DMS53 treated with DMSO at 0.1 percent for 48 hours (cell line): ENCODE measurements around the gene PRG2.

Experiments
- DNase-seq: peaks from one replicate; lab custom pipeline; 2025; ENCODE audit not compliant: unreplicated experiment; lab: John Stamatoyannopoulos, UW

PRG2 gene

DNA sequence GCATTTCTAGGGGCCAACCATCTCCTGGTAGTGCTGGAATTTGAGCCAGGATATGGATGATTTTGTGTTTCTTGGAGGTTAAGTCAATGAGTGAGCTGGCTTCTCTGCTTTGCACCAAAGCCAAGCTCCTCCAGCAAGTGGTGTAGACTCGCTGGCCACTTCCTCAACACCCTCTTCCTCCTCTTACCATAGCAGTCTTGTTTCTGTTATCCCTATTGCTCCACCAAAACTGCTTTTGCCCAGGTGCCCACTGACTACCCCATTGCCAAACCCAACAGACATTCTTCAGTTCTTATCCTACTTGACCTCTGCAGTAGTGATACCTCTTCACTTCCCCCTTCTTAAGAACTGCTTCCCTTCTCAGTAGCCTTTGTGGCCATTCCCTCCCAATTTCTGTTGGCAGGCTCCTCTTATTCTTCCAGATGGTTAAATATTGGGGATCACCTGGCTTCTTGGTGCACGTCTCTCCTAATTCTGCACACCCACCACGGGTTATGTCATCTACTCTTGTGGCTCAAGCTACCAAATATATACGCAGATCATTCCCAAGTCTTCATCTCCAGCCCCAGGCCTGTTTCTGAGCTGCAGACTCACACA, 7.0 kb upstream of the PRG2 start:
- DNase-seq: no peak

- no peak for DNase-seq
These were observed 6.3 kb upstream of the PRG2 start for GRCh38 chr11:57396744-57397143.

DNA sequence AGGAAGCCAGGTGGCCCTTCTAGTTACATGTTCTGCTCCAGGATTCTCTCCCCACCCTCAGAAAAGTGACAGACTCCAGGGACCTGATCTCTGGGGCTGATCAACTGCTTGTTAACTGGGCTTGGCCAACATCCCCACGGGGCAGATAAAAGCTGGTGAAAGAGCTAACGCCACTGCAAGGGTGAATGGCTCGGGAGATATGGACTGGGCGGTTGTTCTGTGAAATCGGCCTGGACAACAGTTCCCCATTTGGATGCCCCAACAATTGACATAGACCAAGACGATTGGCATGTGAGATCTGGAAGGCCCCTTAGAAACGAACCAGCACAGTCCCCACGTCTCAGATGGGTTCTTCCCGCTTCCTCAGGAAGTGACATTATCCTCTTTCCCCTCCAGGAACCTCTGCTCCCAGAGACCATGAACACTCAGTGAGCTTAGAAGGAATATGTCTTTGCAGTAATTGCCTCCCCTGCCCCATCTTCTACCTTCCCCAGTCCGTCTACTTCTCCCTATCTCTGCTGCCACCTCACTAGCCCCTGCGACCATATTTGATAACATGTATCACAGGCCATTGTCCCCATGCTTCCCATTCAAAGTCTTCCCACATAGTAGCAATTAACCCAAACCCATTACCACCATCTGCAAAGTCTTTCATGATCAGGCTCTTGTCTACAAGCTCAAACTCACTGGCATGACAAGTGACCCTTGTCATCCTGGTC, 5.6 kb upstream of the PRG2 start:
- no peak for DNase-seq

DNA sequence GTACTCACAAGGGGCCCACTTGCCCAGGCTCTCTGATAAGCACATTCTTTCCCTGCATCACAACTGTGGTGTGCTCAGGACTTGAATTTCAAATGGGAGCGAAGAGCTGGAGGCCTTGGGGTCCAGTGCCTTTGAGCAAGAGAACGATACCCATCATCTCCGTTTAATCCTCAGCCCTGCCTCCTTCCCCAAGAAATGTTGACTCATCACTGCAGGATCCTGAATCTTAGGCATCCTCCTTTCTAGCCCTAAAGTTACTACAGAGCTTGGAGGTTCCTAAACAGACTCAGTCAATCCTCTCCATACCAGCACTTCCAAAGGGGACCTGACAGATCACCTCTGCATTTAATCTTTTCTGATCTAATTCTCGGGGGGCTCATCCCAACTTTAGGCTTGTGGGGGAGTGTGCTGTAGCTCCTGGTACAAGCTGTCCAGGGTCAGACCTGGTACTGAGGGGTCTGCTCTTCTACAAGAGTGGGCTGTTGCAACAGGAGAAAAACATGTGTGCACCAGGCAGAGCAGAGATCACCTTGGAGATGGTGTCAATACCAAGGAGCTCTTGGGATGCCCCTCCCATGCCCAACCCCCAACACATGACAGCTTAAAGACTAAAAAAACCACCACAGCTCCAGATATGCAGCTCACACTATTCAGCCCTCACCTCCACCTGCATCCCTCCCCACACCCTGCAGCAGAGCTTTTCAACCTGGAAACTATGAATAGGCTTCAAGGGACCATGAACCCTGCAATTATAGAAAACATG, 3.9 kb upstream of the PRG2 start:
- DNase-seq: no peak

DNA sequence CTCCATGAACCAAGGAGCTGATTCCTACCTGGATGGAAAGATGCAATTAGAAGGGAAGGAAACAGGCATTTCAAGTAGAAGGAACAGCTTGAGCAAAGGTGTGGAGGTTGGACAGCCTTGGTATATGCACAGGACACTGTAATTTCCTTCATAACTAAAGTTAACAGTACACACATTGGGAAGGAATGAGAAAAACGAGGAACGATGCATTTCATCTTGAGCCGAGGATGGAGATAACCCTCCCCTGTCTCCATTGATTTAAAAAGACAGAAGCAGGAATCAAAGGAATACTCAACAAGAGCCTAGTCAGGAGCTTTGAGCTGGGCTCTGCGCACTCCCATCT, 2.3 kb upstream of the PRG2 start:
- no peak for DNase-seq

DNA sequence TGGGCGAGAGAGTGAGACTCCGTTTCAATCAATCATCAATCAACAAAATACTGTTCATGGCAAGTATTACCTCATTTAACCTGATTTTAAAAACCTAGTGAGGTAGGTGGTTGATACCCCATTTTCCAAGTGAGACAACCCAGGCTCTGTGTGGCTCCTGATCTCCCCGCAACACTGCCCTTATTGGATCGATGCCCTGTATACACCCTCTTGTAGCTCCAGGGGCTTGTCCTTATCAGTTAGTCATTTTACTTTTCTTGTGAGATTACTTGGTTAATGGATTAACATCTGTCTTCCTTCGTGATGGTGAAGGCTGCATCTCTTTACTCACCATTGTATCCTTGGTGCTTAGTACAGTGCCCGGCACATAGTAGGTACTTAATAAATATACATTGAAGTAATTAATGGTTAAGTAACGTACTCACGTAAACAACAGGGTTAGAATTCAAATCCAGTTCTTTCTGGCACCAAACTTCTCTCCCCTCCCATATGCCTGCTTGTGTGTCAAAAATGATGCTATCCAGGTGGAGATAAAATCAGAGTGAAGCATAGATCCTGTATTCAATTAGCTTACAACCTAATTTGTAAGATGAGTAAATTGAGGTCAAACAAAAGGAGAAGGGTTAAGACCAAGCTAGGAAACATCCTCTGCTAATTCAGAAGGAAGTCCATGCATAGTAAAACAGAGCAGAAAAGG, 1.8 kb upstream of the PRG2 start:
- DNase-seq: no peak

- DNase-seq: no peak
These were observed 1.1 kb upstream of the PRG2 start for GRCh38 chr11:57391539-57391938.

DNA sequence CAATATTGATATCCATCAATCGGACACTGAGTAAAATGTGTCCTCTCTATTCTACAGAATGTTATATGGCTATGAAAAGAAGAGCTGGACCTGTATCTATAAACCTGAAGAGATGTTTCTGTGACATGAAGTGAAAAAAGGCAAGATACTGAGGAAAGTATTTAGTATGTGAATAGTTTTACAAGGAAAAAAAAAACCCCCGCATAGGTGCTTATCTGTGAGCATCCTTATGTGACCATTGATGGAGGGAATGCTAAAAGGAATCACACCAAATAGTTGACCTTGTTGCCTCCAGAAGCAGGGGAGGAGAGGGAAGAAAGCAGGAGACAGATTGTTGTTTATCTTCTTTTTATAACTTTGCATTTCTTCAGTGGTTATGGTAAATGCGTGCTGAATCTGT, 661 bp upstream of the PRG2 start:
- DNase-seq: no peak

GRCh38 chr11:57387289-57388030, 3.0 kb downstream of the PRG2 start:
- no peak for DNase-seq

DNA sequence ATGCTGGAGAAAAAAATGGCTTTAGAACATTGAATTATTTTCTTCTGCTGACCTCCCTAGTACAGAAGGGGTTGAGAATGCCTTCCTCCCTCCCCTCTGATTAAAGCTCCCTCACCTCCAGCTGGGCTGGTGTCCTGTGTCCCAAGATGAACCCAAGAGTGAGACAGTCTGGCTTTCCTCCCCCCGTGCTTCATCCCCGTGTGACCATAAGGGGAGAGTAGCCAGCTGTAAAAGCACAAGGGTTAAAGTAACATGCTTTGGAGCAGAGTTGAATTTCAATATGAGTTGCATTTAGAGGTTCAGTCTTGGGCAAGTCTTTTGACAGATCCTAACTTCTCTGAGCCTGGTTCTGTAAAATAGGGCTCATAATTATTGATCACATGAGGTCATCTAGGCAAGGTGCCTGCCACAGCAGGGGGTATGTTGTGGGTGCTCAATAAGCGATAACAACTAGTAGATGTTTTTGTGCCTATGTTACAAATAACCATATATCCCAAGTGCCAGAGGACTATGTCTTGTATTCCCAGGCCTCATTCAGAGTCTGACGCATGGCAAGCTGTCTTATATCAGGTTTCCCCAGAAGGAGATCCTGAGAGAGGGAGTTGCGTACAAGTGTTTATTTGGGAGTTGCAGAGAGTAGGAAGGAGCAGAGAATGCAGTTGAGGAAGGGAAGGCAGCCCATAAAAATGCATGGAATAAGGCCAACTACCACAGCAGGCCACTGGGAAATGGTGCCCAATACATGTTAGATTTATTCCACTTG, 4.1 kb downstream of the PRG2 start:
- no peak for DNase-seq

GRCh38 chr11:57380975-57381374, 9.5 kb downstream of the PRG2 start, which contains the start of gene PRG3:
TSS of gene PRG3 (minus strand) at chr11:57381150. CDS start at chr11:57380708, 442 bp downstream.
- DNase-seq: no peak

GRCh38 chr11:57379732-57380131, 10.7 kb downstream of the PRG2 start:
- DNase-seq: no peak

GRCh38 chr11:57378186-57378585, 12.3 kb downstream of the PRG2 start:
- DNase-seq: no peak

- DNase-seq: no peak
These were observed 13.3 kb downstream of the PRG2 start for GRCh38 chr11:57377107-57377506.

DNA sequence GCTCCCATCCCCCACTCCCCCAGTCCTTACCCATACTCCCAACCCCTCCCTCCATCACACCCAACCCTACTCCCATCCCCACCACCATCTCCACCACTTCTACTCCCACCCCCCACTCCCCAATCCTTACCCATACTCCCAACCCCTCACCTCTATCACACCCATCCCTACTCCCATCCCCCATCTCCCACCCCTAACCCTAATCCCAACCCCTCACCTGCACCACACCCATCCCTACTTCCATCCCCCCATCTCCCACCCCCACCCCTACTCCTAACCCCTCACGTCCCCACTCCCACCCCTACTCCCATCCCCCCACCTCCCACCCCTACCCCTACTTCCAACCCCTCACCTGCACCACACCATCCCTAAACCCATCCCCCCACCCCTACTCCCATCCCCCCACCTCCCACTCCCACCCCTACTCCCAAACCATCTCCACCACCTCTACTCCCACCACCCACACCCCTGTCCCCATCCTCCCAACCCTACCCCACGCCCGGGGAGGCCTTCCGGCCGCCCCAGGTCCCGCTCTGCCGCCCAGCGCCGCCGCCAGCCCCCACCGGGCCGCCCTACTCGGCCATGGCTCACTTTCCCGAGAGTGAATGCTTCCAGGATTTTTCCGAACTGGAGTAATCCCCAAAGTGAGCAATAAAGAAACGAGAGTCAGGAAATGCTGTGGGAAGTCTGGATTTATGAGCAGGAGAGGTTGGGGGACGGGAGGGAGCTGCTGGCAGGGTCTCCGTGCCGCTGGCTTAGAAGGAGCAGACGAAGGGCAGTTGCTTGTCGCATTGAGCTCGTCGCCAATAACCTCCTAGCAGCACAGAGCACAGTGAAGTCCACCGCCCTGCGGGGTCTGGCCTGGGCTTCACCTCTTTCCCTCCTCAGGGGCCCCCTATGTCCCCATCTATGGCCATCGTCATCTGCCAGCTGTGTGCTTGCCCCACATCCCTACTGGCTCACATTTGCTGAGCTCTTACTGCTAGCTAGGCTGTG, 14.1 kb downstream of the PRG2 start:
- no peak for DNase-seq

DNA sequence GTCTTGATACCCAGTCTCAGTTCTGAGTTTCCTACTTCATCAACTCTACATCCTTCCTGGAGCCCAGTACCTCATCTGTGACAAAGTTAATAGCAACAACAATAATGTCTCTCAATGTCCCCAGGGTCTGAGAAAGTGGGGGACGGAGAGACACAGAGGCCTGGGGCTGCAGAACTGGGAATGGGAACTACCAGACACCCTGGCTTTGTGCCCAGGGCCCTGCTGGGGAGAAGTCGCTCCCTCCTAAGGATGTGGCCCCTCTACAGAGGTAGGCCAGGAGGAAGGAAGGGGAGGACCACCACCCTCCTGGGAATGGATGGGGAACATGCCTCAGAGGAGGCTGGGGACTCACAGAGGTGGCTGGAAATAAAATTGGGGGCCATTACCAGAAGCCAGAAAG, 15.0 kb downstream of the PRG2 start:
- no peak for DNase-seq

DNA sequence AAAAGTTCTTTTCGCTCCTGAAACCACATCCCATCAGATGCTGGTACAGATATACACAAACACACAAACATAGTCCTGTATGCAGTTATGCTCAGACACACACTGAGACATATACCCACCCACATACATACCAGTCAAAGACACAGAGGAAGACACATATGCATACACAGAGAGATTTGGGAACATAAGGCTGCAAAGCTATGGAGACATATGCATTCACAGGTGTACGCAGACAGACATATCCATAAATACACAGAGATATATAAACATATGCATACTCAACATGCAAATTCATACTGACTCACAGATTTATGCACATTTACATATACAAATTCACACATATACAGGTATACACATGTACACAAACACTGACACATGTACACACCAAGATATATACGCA, 15.5 kb downstream of the PRG2 start:
- DNase-seq: no peak

- DNase-seq: no peak
These were observed 17.3 kb downstream of the PRG2 start for GRCh38 chr11:57373146-57373545.

- no peak for DNase-seq
These were observed 19.5 kb downstream of the PRG2 start for GRCh38 chr11:57370941-57371340.
